ENCODE data around the gene LRRC28.
A peak's percentile ranks its signal among the peaks of the same experiment; 100 is the strongest.

LRRC28 gene

GRCh38 chr15:99331381-99331780 is 80.1 kb downstream of the LRRC28 start:
- Histone ChIP-seq H3K4me3 (ENCODE audit: low read length) (no peak overlapping the region), H3K9ac (ENCODE audit: low read depth, low read length) (no peak overlapping the region), H3K4me2 (ENCODE audit: low read length) (no peak overlapping the region), H3K4me1 (ENCODE audit: control insufficient read depth, insufficient read depth, low read length) (peaks cover 11% of the 10 kb centered on the region), H3K27me3 (ENCODE audit: control insufficient read depth, insufficient read depth, low read length) (no peaks in the 10 kb centered on the region), H3K9me3 (replicated peaks; ENCODE audit: low read length) (no peaks in the 10 kb centered on the region), H3K36me3 (ENCODE audit: insufficient read depth, low read length) (no peaks in the 10 kb centered on the region)

GRCh38 chr15:99333413-99333812 is 82.1 kb downstream of the LRRC28 start:
- no peaks in the 10 kb centered on the region for H3K36me3 ChIP-seq (ENCODE audit: insufficient read depth, low read length)
- H3K27me3 ChIP-seq (ENCODE audit: control insufficient read depth, insufficient read depth, low read length): no peaks in the 10 kb centered on the region
- H3K4me3 ChIP-seq (ENCODE audit: low read length): no peak overlapping the region
- no peak overlapping the region for H3K4me2 ChIP-seq (ENCODE audit: low read length)
- peaks cover 11% of the 10 kb centered on the region for H3K4me1 ChIP-seq (ENCODE audit: control insufficient read depth, insufficient read depth, low read length)
- no peak overlapping the region for H3K9ac ChIP-seq (ENCODE audit: low read depth, low read length)
- H3K9me3 ChIP-seq (replicated peaks; ENCODE audit: low read length): no peaks in the 10 kb centered on the region

- H3K9me3 ChIP-seq (replicated peaks; ENCODE audit: low read length): no peaks in the 10 kb centered on the region
- H3K36me3 ChIP-seq (ENCODE audit: insufficient read depth, low read length): no peaks in the 10 kb centered on the region
- H3K4me3 ChIP-seq (ENCODE audit: low read length): no peak overlapping the region
- no peaks in the 10 kb centered on the region for H3K27me3 ChIP-seq (ENCODE audit: control insufficient read depth, insufficient read depth, low read length)
- no peak overlapping the region for H3K9ac ChIP-seq (ENCODE audit: low read depth, low read length)
- H3K4me1 ChIP-seq (ENCODE audit: control insufficient read depth, insufficient read depth, low read length): peaks cover 11% of the 10 kb centered on the region
- no peak overlapping the region for H3K4me2 ChIP-seq (ENCODE audit: low read length)
These were observed 82.7 kb downstream of the LRRC28 start for GRCh38 chr15:99333981-99334380.

- Histone ChIP-seq H3K9ac (ENCODE audit: low read depth, low read length) (no peak overlapping the region), H3K27me3 (ENCODE audit: control insufficient read depth, insufficient read depth, low read length) (no peaks in the 10 kb centered on the region), H3K4me3 (ENCODE audit: low read length) (no peak overlapping the region), H3K9me3 (replicated peaks; ENCODE audit: low read length) (no peaks in the 10 kb centered on the region), H3K36me3 (ENCODE audit: insufficient read depth, low read length) (no peaks in the 10 kb centered on the region), H3K4me1 (ENCODE audit: control insufficient read depth, insufficient read depth, low read length) (peaks cover 15% of the 10 kb centered on the region), H3K4me2 (ENCODE audit: low read length) (no peak overlapping the region)
These were observed 84.2 kb downstream of the LRRC28 start for GRCh38 chr15:99335508-99335907.

- H3K4me2 ChIP-seq (ENCODE audit: low read length): no peak overlapping the region
- no peak overlapping the region for H3K4me3 ChIP-seq (ENCODE audit: low read length)
- H3K27me3 ChIP-seq (ENCODE audit: control insufficient read depth, insufficient read depth, low read length): no peaks in the 10 kb centered on the region
- no peak overlapping the region for H3K9ac ChIP-seq (ENCODE audit: low read depth, low read length)
- peaks cover 17% of the 10 kb centered on the region for H3K4me1 ChIP-seq (ENCODE audit: control insufficient read depth, insufficient read depth, low read length)
- H3K9me3 ChIP-seq (replicated peaks; ENCODE audit: low read length): no peaks in the 10 kb centered on the region
- H3K36me3 ChIP-seq (ENCODE audit: insufficient read depth, low read length): no peaks in the 10 kb centered on the region
These were observed 85.5 kb downstream of the LRRC28 start for GRCh38 chr15:99336794-99337193.

GRCh38 chr15:99340347-99340746 is 89.1 kb downstream of the LRRC28 start:
- H3K27me3 ChIP-seq (ENCODE audit: control insufficient read depth, insufficient read depth, low read length): no peaks in the 10 kb centered on the region
- no peaks in the 10 kb centered on the region for H3K9me3 ChIP-seq (replicated peaks; ENCODE audit: low read length)
- peak overlapping the region; percentile 12 for H3K9ac ChIP-seq (ENCODE audit: low read depth, low read length)
- no peak overlapping the region for H3K4me3 ChIP-seq (ENCODE audit: low read length)
- H3K36me3 ChIP-seq (ENCODE audit: insufficient read depth, low read length): no peaks in the 10 kb centered on the region
- H3K4me2 ChIP-seq (ENCODE audit: low read length): no peak overlapping the region
- peaks cover 22% of the 10 kb centered on the region for H3K4me1 ChIP-seq (ENCODE audit: control insufficient read depth, insufficient read depth, low read length)

GRCh38 chr15:99341786-99342185 is 90.5 kb downstream of the LRRC28 start:
- no peaks in the 10 kb centered on the region for H3K36me3 ChIP-seq (ENCODE audit: insufficient read depth, low read length)
- no peak overlapping the region for H3K4me2 ChIP-seq (ENCODE audit: low read length)
- no peak overlapping the region for H3K9ac ChIP-seq (ENCODE audit: low read depth, low read length)
- H3K4me1 ChIP-seq (ENCODE audit: control insufficient read depth, insufficient read depth, low read length): peaks cover 22% of the 10 kb centered on the region
- H3K9me3 ChIP-seq (replicated peaks; ENCODE audit: low read length): no peaks in the 10 kb centered on the region
- H3K27me3 ChIP-seq (ENCODE audit: control insufficient read depth, insufficient read depth, low read length): no peaks in the 10 kb centered on the region
- no peak overlapping the region for H3K4me3 ChIP-seq (ENCODE audit: low read length)

- H3K4me2 ChIP-seq (ENCODE audit: low read length): no peak overlapping the region
- H3K9me3 ChIP-seq (replicated peaks; ENCODE audit: low read length): no peaks in the 10 kb centered on the region
- H3K36me3 ChIP-seq (ENCODE audit: insufficient read depth, low read length): no peaks in the 10 kb centered on the region
- no peak overlapping the region for H3K4me3 ChIP-seq (ENCODE audit: low read length)
- H3K9ac ChIP-seq (ENCODE audit: low read depth, low read length): no peak overlapping the region
- peaks cover 22% of the 10 kb centered on the region for H3K4me1 ChIP-seq (ENCODE audit: control insufficient read depth, insufficient read depth, low read length)
- H3K27me3 ChIP-seq (ENCODE audit: control insufficient read depth, insufficient read depth, low read length): no peaks in the 10 kb centered on the region
These were observed 91.9 kb downstream of the LRRC28 start for GRCh38 chr15:99343208-99343607.

GRCh38 chr15:99343881-99344551 is 92.7 kb downstream of the LRRC28 start:
- Histone ChIP-seq H3K9me3 (replicated peaks; ENCODE audit: low read length) (no peaks in the 10 kb centered on the region), H3K9ac (ENCODE audit: low read depth, low read length) (no peak overlapping the region), H3K4me3 (ENCODE audit: low read length) (no peak overlapping the region)

GRCh38 chr15:99344639-99345038 is 93.4 kb downstream of the LRRC28 start:
- H3K4me2 ChIP-seq (ENCODE audit: low read length): no peak overlapping the region
- H3K9ac ChIP-seq (ENCODE audit: low read depth, low read length): no peak overlapping the region
- H3K4me3 ChIP-seq (ENCODE audit: low read length): no peak overlapping the region
- H3K9me3 ChIP-seq (replicated peaks; ENCODE audit: low read length): no peaks in the 10 kb centered on the region
- H3K27me3 ChIP-seq (ENCODE audit: control insufficient read depth, insufficient read depth, low read length): no peaks in the 10 kb centered on the region
- peaks cover 22% of the 10 kb centered on the region for H3K4me1 ChIP-seq (ENCODE audit: control insufficient read depth, insufficient read depth, low read length)
- no peaks in the 10 kb centered on the region for H3K36me3 ChIP-seq (ENCODE audit: insufficient read depth, low read length)

More at GRCh38 chr15:99343881-99344551, 92.7 kb downstream of the LRRC28 start:
- H3K36me3 ChIP-seq (ENCODE audit: insufficient read depth, low read length): no peaks in the 10 kb centered on the region
- H3K27me3 ChIP-seq (ENCODE audit: control insufficient read depth, insufficient read depth, low read length): no peaks in the 10 kb centered on the region
- no peak overlapping the region for H3K4me2 ChIP-seq (ENCODE audit: low read length)
- peaks cover 22% of the 10 kb centered on the region for H3K4me1 ChIP-seq (ENCODE audit: control insufficient read depth, insufficient read depth, low read length)

GRCh38 chr15:99345242-99345641 is 94.0 kb downstream of the LRRC28 start:
- no peaks in the 10 kb centered on the region for H3K36me3 ChIP-seq (ENCODE audit: insufficient read depth, low read length)
- H3K4me2 ChIP-seq (ENCODE audit: low read length): no peak overlapping the region
- H3K9me3 ChIP-seq (replicated peaks; ENCODE audit: low read length): no peaks in the 10 kb centered on the region
- H3K27me3 ChIP-seq (ENCODE audit: control insufficient read depth, insufficient read depth, low read length): no peaks in the 10 kb centered on the region
- no peak overlapping the region for H3K9ac ChIP-seq (ENCODE audit: low read depth, low read length)
- H3K4me3 ChIP-seq (ENCODE audit: low read length): no peak overlapping the region
- peaks cover 18% of the 10 kb centered on the region for H3K4me1 ChIP-seq (ENCODE audit: control insufficient read depth, insufficient read depth, low read length)

GRCh38 chr15:99345832-99346462 is 94.7 kb downstream of the LRRC28 start:
- no peak overlapping the region for H3K9ac ChIP-seq (ENCODE audit: low read depth, low read length)

More at GRCh38 chr15:99345832-99346462, 94.7 kb downstream of the LRRC28 start:
- H3K4me1 ChIP-seq (ENCODE audit: control insufficient read depth, insufficient read depth, low read length): peaks cover 13% of the 10 kb centered on the region
- H3K4me2 ChIP-seq (ENCODE audit: low read length): no peak overlapping the region
- H3K9me3 ChIP-seq (replicated peaks; ENCODE audit: low read length): no peaks in the 10 kb centered on the region
- H3K27me3 ChIP-seq (ENCODE audit: control insufficient read depth, insufficient read depth, low read length): no peaks in the 10 kb centered on the region
- no peak overlapping the region for H3K4me3 ChIP-seq (ENCODE audit: low read length)
- H3K36me3 ChIP-seq (ENCODE audit: insufficient read depth, low read length): no peaks in the 10 kb centered on the region

All from skeletal muscle satellite cell (primary cell).